GM23338 (cell line): ENCODE data around the gene BCL2L13. TPM values are rescaled to one million over a fixed set of nuclear protein-coding genes. Genes with fewer than 3 reads are reported as not detected.

Experiments used
- ATAC-seq: fragments of 200-7000 bp; cut with Tn5 transposase; 3 replicates; pipeline ENCODE4 v1.9.1; 2020
- DNase-seq: peaks from one replicate; pipeline ENCODE4 v3.0.0-alpha.2; 2015; ENCODE audit warnings: low spot score
- H2AFZ ChIP-seq: fragments of 200-600 bp; sonication (generic); 2 replicates; pipeline ENCODE4 v1.8.0; 2016; ENCODE audit warnings: antibody characterized with exemption, mild to moderate bottlenecking, moderate library complexity
- H3F3A ChIP-seq: fragments of 200-600 bp; sonication (generic); replicated peaks from 2 replicates; pipeline ENCODE4 v1.8.0; 2017; ENCODE audit warnings: antibody characterized with exemption, mixed run types, low read depth
- H3K27ac ChIP-seq: fragments of 200-600 bp; sonication (generic); 2 replicates; pipeline ENCODE4 v1.6.1; 2016; ENCODE audit warnings: low read depth
- H3K27me3 ChIP-seq: fragments of 200-600 bp; sonication (generic); 2 replicates; pipeline ENCODE4 v1.8.0; 2016; ENCODE audit warnings: mild to moderate bottlenecking, mixed run types, moderate library complexity; ENCODE audit not compliant: insufficient read depth
- H3K36me3 ChIP-seq: fragments of 200-600 bp; sonication (generic); 2 replicates; pipeline ENCODE4 v1.8.0; 2016; ENCODE audit warnings: mild to moderate bottlenecking; ENCODE audit not compliant: insufficient read depth
- H3K4me1 ChIP-seq: fragments of 200-600 bp; sonication (generic); 2 replicates; pipeline ENCODE4 v1.8.0; 2016; ENCODE audit warnings: mild to moderate bottlenecking, moderate library complexity; ENCODE audit not compliant: insufficient read depth
- H3K4me2 ChIP-seq: fragments of 200-600 bp; sonication (generic); 2 replicates; pipeline ENCODE4 v1.7.1; 2017; ENCODE audit warnings: mixed run types
- H3K4me3 ChIP-seq: fragments of 200-600 bp; sonication (generic); 2 replicates; pipeline ENCODE4 v1.6.1; 2016; ENCODE audit warnings: mixed run types
- H3K79me2 ChIP-seq: fragments of 200-600 bp; sonication (generic); replicated peaks from 2 replicates; pipeline ENCODE4 v1.8.0; 2017; ENCODE audit warnings: mild to moderate bottlenecking; ENCODE audit not compliant: insufficient read depth
- H3K9me2 ChIP-seq: fragments of 200-600 bp; sonication (generic); 2 replicates; pipeline ENCODE4 v1.8.0; 2017; ENCODE audit not compliant: insufficient read depth
- H4K20me1 ChIP-seq: fragments of 200-600 bp; sonication (generic); replicated peaks from 2 replicates; pipeline ENCODE4 v1.8.0; 2017; ENCODE audit warnings: mild to moderate bottlenecking; ENCODE audit not compliant: insufficient read depth
- H3K27ac Mint-ChIP-seq: 2 replicates; pipeline ENCODE4 v1.8.0; 2020; ENCODE audit warnings: inconsistent platforms, mild to moderate bottlenecking, moderate library complexity, mixed read lengths
- H3K27me3 Mint-ChIP-seq: 3 replicates; pipeline ENCODE4 v1.8.0; 2022; ENCODE audit warnings: low read depth, mild to moderate bottlenecking, moderate library complexity, mixed read lengths, inconsistent platforms; ENCODE audit not compliant: insufficient read depth, poor library complexity
- H3K36me3 Mint-ChIP-seq: 3 replicates; pipeline ENCODE4 v1.8.0; 2021; ENCODE audit warnings: low read depth, mild to moderate bottlenecking, inconsistent platforms, moderate library complexity, mixed read lengths
- H3K4me1 Mint-ChIP-seq: 3 replicates; pipeline ENCODE4 v1.8.0; 2020; ENCODE audit warnings: mild to moderate bottlenecking, inconsistent platforms, mixed read lengths
- H3K4me3 Mint-ChIP-seq: 3 replicates; pipeline ENCODE4 v1.8.0; 2021; ENCODE audit warnings: moderate library complexity, mild to moderate bottlenecking, inconsistent platforms, mixed read lengths
- H3K9me3 Mint-ChIP-seq: 3 replicates; pipeline ENCODE4 v1.8.0; 2020; ENCODE audit warnings: moderate library complexity, mild to moderate bottlenecking, inconsistent platforms, mixed read lengths
- CREB1 ChIP-seq: fragments of 250-450 bp; sonication (Bioruptor Pico); IDR thresholded peaks from 2 replicates; pipeline ENCODE4 v1.5.0; 2020; ENCODE audit warnings: low read depth, mild to moderate bottlenecking, moderate library complexity
- CTCF ChIP-seq, 2 experiments: fragments of 200-600 bp in 1 of 2; sonication (generic) in 1 of 2; conservative IDR thresholded peaks; 2 replicates each; pipeline versions ENCODE4 v1.5.1 to v1.6.1; 2016 to 2017; ENCODE audit warnings: antibody characterized with exemption in 2 of 2, low read depth in 2 of 2, mild to moderate bottlenecking in 2 of 2, moderate library complexity in 1 of 2
- ETS1 ChIP-seq: IDR thresholded peaks from 2 replicates; pipeline ENCODE4 v1.6.1; 2016; ENCODE audit warnings: antibody characterized with exemption
- EZH2 ChIP-seq: fragments of 200-600 bp; sonication (generic); IDR thresholded peaks from one replicate; pipeline ENCODE4 v1.8.0; 2017; ENCODE audit warnings: antibody characterized with exemption, mild to moderate bottlenecking, low read depth; ENCODE audit not compliant: unreplicated experiment
- JUNB ChIP-seq: IDR thresholded peaks from one replicate; pipeline ENCODE4 v1.6.1; 2016; ENCODE audit warnings: antibody characterized with exemption; ENCODE audit not compliant: unreplicated experiment
- NANOG ChIP-seq: IDR thresholded peaks from 2 replicates; pipeline ENCODE4 v1.6.1; 2016; ENCODE audit warnings: antibody characterized with exemption, borderline replicate concordance
- POLR2AphosphoS5 ChIP-seq: IDR thresholded peaks from 2 replicates; pipeline ENCODE4 v1.6.1; 2016; ENCODE audit warnings: antibody characterized with exemption, low read depth
- REST ChIP-seq: IDR thresholded peaks from one replicate; pipeline ENCODE4 v1.6.1; 2018; ENCODE audit warnings: antibody characterized with exemption; ENCODE audit not compliant: unreplicated experiment
- STAT1 ChIP-seq: IDR thresholded peaks from one replicate; pipeline ENCODE4 v1.6.1; 2016; ENCODE audit warnings: antibody characterized with exemption; ENCODE audit not compliant: unreplicated experiment
- ZNF331 ChIP-seq: fragments of 250-450 bp; sonication (Bioruptor Pico); IDR thresholded peaks from 2 replicates; pipeline ENCODE4 v1.5.0; 2020; ENCODE audit warnings: low read depth, mild to moderate bottlenecking, moderate library complexity
- polyA plus RNA-seq: library from polyadenylated mRNA; unstranded; fragments of >200 nt; fragmentation: Nextera tagmentation; extraction: Ambion mirVana; gene quantifications from 2 replicates; pipeline ENCODE4 v1.2.1, GENCODE V29; 2016
- total RNA-seq: library from RNA; depleted of rRNA; stranded (reverse); fragments of >200 nt; shearing (Covaris generic); gene quantifications from 2 replicates; pipeline ENCODE4 v1.2.3, GENCODE V29; 2014

Gene BCL2L13
- total and polyA plus RNA-seq, 2 experiments from 2014 or later: 22.4 to 32.3 TPM

- Histone ChIP-seq H3K36me3 (0 out of 2 replicates have a peak, but pooled peaks cover 8% of the 10 kb centered on the region), H2AFZ (no peak overlapping the region), H3K79me2 (peaks cover 3% of the 10 kb centered on the region; the same call in 1 of the 2 replicates), H3K27ac (no peak overlapping the region), H3K4me1 (no peaks in the 10 kb centered on the region), H3F3A (no peaks in the 10 kb centered on the region), H3K4me2 (no peak overlapping the region), H3K9me2 (no peaks in the 10 kb centered on the region), H3K27me3 (no peaks in the 10 kb centered on the region), H3K4me3 (no peak overlapping the region), H4K20me1 (no peaks in the 10 kb centered on the region)
- ATAC-seq (no peak), DNase-seq (no peak)
- Mint-ChIP-seq H3K27me3 (no peaks in the 10 kb centered on the region), H3K4me1 (no peaks in the 10 kb centered on the region), H3K36me3 (peaks cover 50% of the 10 kb centered on the region), H3K27ac (no peak overlapping the region), H3K9me3 (peaks cover 11% of the 10 kb centered on the region), H3K4me3 (no peak overlapping the region)
- TF ChIP-seq POLR2AphosphoS5 (no peak), NANOG (no peak), STAT1 (no peak), ZNF331 (no peak), REST (no peak), CREB1 (CRISPR knock-in tag) (no peak), ETS1 (no peak), JUNB (no peak), EZH2 (no peak)
Measured at GRCh38 chr22:17655289-17655688, 16.7 kb downstream of the BCL2L13 start.

- no peak overlapping the region for H2AFZ ChIP-seq
- no peak overlapping the region for H3K4me2 ChIP-seq
- H3K27ac Mint-ChIP-seq: no peak overlapping the region
- DNase-seq (no peak), ATAC-seq (no peak)
- H3K4me1 Mint-ChIP-seq: no peaks in the 10 kb centered on the region
- H3K4me1 ChIP-seq: no peaks in the 10 kb centered on the region
- H3K9me3 Mint-ChIP-seq: peaks cover 12% of the 10 kb centered on the region
- no peaks in the 10 kb centered on the region for H3F3A ChIP-seq
- no peak overlapping the region for H3K27ac ChIP-seq
- no peaks in the 10 kb centered on the region for H4K20me1 ChIP-seq
- H3K4me3 ChIP-seq: no peak overlapping the region
- no peak overlapping the region for H3K4me3 Mint-ChIP-seq
- no peaks in the 10 kb centered on the region for H3K27me3 Mint-ChIP-seq
- no peaks in the 10 kb centered on the region for H3K9me2 ChIP-seq
- no peaks in the 10 kb centered on the region for H3K27me3 ChIP-seq
- H3K36me3 ChIP-seq: 0 out of 2 replicates have a peak, but pooled peaks cover 12% of the 10 kb centered on the region
- peaks cover 59% of the 10 kb centered on the region for H3K36me3 Mint-ChIP-seq
- H3K79me2 ChIP-seq: peaks cover 3% of the 10 kb centered on the region; the same call in 1 of the 2 replicates
- TF ChIP-seq ZNF331: no peak
- TF ChIP-seq CTCF (conservative IDR thresholded peaks at IDR 0.05; ENCODE audit: low read depth in 2 of 2): no peak
- no peak for TF ChIP-seq REST
- TF ChIP-seq ETS1: no peak
- no peak for TF ChIP-seq JUNB
- no peak for TF ChIP-seq CREB1 (CRISPR knock-in tag)
- no peak for TF ChIP-seq STAT1
- no peak for TF ChIP-seq EZH2
Measured at GRCh38 chr22:17656870-17657395, 18.4 kb downstream of the BCL2L13 start.
